ENCODE data around the gene TRPM8.

TRPM8 gene

DNA sequence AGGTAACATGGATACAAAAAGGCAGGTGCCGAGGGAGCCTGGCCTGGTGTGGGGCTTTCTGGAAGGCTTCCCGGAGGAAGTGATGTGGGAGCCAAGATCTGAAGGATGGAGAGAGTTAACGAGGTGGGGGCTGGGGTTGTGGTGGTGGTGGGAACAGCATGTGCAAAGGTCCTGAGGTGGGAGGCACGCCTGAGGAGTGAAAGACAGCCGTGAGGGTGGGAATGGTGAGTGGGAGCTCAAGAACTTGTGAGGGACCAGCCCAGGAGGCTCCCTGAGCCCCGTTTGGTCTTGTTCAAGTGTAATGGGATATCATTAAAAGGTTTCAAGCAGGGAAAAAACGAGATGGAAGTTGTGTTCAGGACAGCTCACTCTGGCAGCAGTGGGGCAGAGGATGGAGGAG, 35.2 kb downstream of the TRPM8 start:
- Histone ChIP-seq H3K9ac (ENCODE audit: low read length) (no peak overlapping the region), H3K27ac (ENCODE audit: low read depth, low read length, poor library complexity, severe bottlenecking) (no peak overlapping the region), H4K20me1 (ENCODE audit: insufficient read depth, low read length) (no peaks in the 10 kb centered on the region), H3K79me2 (ENCODE audit: insufficient read depth, low read length) (no peaks in the 10 kb centered on the region), H3F3A (ENCODE audit: insufficient read depth, low read length) (no peaks in the 10 kb centered on the region), H3K27me3 (ENCODE audit: insufficient read depth, low read length) (no peaks in the 10 kb centered on the region; the same call in 1 of the 2 replicates), H3K4me1 (ENCODE audit: insufficient read depth, low read length, severe bottlenecking) (no peaks in the 10 kb centered on the region), H3K4me3 (ENCODE audit: low read depth, low read length, poor library complexity, severe bottlenecking) (no peak overlapping the region), H3K4me2 (ENCODE audit: low read length) (no peak overlapping the region), H2AFZ (ENCODE audit: low read length) (no peak overlapping the region), H3K9me2 (ENCODE audit: low read depth, low read length) (no peaks in the 10 kb centered on the region), H3K9me3 (ENCODE audit: low read length) (no peaks in the 10 kb centered on the region), H3K36me3 (ENCODE audit: insufficient read depth, low read length) (no peaks in the 10 kb centered on the region)
- TF ChIP-seq, protein P1, sequence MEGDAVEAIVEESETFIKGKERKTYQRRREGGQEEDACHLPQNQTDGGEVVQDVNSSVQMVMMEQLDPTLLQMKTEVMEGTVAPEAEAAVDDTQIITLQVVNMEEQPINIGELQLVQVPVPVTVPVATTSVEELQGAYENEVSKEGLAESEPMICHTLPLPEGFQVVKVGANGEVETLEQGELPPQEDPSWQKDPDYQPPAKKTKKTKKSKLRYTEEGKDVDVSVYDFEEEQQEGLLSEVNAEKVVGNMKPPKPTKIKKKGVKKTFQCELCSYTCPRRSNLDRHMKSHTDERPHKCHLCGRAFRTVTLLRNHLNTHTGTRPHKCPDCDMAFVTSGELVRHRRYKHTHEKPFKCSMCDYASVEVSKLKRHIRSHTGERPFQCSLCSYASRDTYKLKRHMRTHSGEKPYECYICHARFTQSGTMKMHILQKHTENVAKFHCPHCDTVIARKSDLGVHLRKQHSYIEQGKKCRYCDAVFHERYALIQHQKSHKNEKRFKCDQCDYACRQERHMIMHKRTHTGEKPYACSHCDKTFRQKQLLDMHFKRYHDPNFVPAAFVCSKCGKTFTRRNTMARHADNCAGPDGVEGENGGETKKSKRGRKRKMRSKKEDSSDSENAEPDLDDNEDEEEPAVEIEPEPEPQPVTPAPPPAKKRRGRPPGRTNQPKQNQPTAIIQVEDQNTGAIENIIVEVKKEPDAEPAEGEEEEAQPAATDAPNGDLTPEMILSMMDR (IDR thresholded peaks at IDR 0.05; ENCODE audit: low read length), result no peak
- no peak for TF ChIP-seq EZH2 (IDR thresholded peaks at IDR 0.05; ENCODE audit: borderline replicate concordance, low read length)

GRCh38 chr2:233953087-233953801, 36.1 kb downstream of the TRPM8 start:
- Histone ChIP-seq H2AFZ (ENCODE audit: low read length) (no peak overlapping the region), H3K79me2 (ENCODE audit: insufficient read depth, low read length) (no peaks in the 10 kb centered on the region), H3K9me2 (ENCODE audit: low read depth, low read length) (no peaks in the 10 kb centered on the region), H4K20me1 (ENCODE audit: insufficient read depth, low read length) (no peaks in the 10 kb centered on the region), H3F3A (ENCODE audit: insufficient read depth, low read length) (no peaks in the 10 kb centered on the region), H3K9ac (ENCODE audit: low read length) (no peak overlapping the region), H3K4me1 (ENCODE audit: insufficient read depth, low read length, severe bottlenecking) (no peaks in the 10 kb centered on the region), H3K4me3 (ENCODE audit: low read depth, low read length, poor library complexity, severe bottlenecking) (no peak overlapping the region), H3K4me2 (ENCODE audit: low read length) (no peak overlapping the region), H3K36me3 (ENCODE audit: insufficient read depth, low read length) (no peaks in the 10 kb centered on the region), H3K27me3 (ENCODE audit: insufficient read depth, low read length) (no peaks in the 10 kb centered on the region; the same call in 1 of the 2 replicates), H3K9me3 (ENCODE audit: low read length) (no peaks in the 10 kb centered on the region), H3K27ac (ENCODE audit: low read depth, low read length, poor library complexity, severe bottlenecking) (no peak overlapping the region)
- TF ChIP-seq EZH2 (IDR thresholded peaks at IDR 0.05; ENCODE audit: borderline replicate concordance, low read length), result no peak
- TF ChIP-seq, protein P1 (IDR thresholded peaks at IDR 0.05; ENCODE audit: low read length), result no peak

DNA sequence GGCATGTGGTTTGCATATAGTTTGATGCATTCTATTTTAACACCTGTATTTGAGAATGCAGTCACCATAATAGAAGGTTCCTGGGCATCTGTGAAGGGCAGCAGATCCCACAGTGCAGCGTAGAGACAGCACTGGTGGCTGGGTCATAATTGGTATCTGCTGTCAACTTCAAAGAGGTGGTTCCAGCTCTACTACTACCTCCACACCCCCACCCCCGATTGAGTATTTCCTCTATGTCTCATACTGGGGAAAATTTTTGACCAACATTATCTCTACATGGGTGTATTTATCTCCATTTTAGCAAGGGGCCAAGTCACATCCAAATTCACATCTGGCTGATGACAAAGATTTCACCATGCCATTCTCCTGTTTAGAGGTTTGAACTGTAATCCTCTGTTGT, 43.0 kb downstream of the TRPM8 start:
- no peak for TF ChIP-seq EZH2 (IDR thresholded peaks at IDR 0.05; ENCODE audit: borderline replicate concordance, low read length)
- Histone ChIP-seq H3K4me2 (ENCODE audit: low read length) (no peak overlapping the region), H3F3A (ENCODE audit: insufficient read depth, low read length) (no peaks in the 10 kb centered on the region), H3K27me3 (ENCODE audit: insufficient read depth, low read length) (no peaks in the 10 kb centered on the region), H3K9me3 (ENCODE audit: low read length) (no peaks in the 10 kb centered on the region), H4K20me1 (ENCODE audit: insufficient read depth, low read length) (no peaks in the 10 kb centered on the region), H3K36me3 (ENCODE audit: insufficient read depth, low read length) (no peaks in the 10 kb centered on the region), H3K4me3 (ENCODE audit: low read depth, low read length, poor library complexity, severe bottlenecking) (no peak overlapping the region), H3K4me1 (ENCODE audit: insufficient read depth, low read length, severe bottlenecking) (no peaks in the 10 kb centered on the region), H3K9ac (ENCODE audit: low read length) (no peak overlapping the region), H3K9me2 (ENCODE audit: low read depth, low read length) (no peaks in the 10 kb centered on the region), H3K27ac (ENCODE audit: low read depth, low read length, poor library complexity, severe bottlenecking) (no peak overlapping the region), H3K79me2 (ENCODE audit: insufficient read depth, low read length) (no peaks in the 10 kb centered on the region), H2AFZ (ENCODE audit: low read length) (no peak overlapping the region)

DNA sequence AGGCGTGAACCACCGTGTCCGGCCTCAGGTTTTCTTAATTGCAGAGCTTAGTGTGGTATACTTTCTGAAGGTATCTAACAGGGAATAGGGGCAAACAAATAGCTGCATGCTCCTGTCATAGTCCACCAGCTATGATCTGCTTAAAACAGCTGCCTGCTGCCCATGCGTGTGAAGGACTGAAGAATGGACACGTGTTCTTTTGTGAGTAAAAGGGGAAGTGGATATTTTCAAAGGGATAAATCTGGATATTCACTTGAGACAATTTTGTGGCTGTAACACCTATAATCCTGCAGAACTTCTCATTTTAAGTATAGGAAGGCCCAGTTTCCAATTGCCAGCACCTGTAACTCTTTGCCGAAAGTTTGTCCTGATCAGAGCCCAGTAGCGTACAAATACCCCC, 44.7 kb downstream of the TRPM8 start:
- no peak overlapping the region for H2AFZ ChIP-seq (ENCODE audit: low read length)
- H3K9me2 ChIP-seq (ENCODE audit: low read depth, low read length), result no peaks in the 10 kb centered on the region
- no peak overlapping the region for H3K27ac ChIP-seq (ENCODE audit: low read depth, low read length, poor library complexity, severe bottlenecking)
- H3F3A ChIP-seq (ENCODE audit: insufficient read depth, low read length), result no peaks in the 10 kb centered on the region
- H3K4me2 ChIP-seq (ENCODE audit: low read length), result no peak overlapping the region
- H3K4me1 ChIP-seq (ENCODE audit: insufficient read depth, low read length, severe bottlenecking), result no peaks in the 10 kb centered on the region
- no peak overlapping the region for H3K4me3 ChIP-seq (ENCODE audit: low read depth, low read length, poor library complexity, severe bottlenecking)
- H3K9ac ChIP-seq (ENCODE audit: low read length), result no peak overlapping the region
- H3K79me2 ChIP-seq (ENCODE audit: insufficient read depth, low read length), result no peaks in the 10 kb centered on the region
- H4K20me1 ChIP-seq (ENCODE audit: insufficient read depth, low read length), result no peaks in the 10 kb centered on the region
- H3K27me3 ChIP-seq (ENCODE audit: insufficient read depth, low read length), result no peaks in the 10 kb centered on the region
- TF ChIP-seq, protein P1 (IDR thresholded peaks at IDR 0.05; ENCODE audit: low read length), result no peak
- no peak for TF ChIP-seq EZH2 (IDR thresholded peaks at IDR 0.05; ENCODE audit: borderline replicate concordance, low read length)
- H3K36me3 ChIP-seq (ENCODE audit: insufficient read depth, low read length), result no peaks in the 10 kb centered on the region
- H3K9me3 ChIP-seq (ENCODE audit: low read length), result no peaks in the 10 kb centered on the region
